GM06990 (cell line): ENCODE data around the gene TOPORS.
"Not testable (repeated sequence)": the region's sequence is repeated elsewhere in the genome, so short reads cannot be mapped to it uniquely, and the experiment has no call there.

Experiments used
- DNase-seq: peaks from one replicate; pipeline ENCODE4 v3.0.0-alpha.2; 2011; ENCODE audit not compliant: insufficient read length; ENCODE audit errors: extremely low read depth
- H3K27me3 ChIP-seq: replicated peaks from 2 replicates; pipeline ENCODE4 v1.6.0; 2011; ENCODE audit warnings: low read length; ENCODE audit not compliant: control insufficient read depth, insufficient read depth
- H3K36me3 ChIP-seq: 2 replicates; pipeline ENCODE4 v1.5.1; 2011; ENCODE audit warnings: low read length; ENCODE audit not compliant: control insufficient read depth, insufficient read depth
- H3K4me3 ChIP-seq: replicated peaks from 2 replicates; pipeline ENCODE4 v1.5.1; 2011; ENCODE audit warnings: low read depth, mild to moderate bottlenecking, control low read depth, low read length
- TF ChIP-seq, protein P1 (sequence below): IDR thresholded peaks from 2 replicates; pipeline ENCODE4 v1.5.1; 2011; ENCODE audit warnings: low read length, control low read depth, mild to moderate bottlenecking, inconsistent platforms; ENCODE audit not compliant: insufficient read depth, poor library complexity, severe bottlenecking

TOPORS gene

DNA sequence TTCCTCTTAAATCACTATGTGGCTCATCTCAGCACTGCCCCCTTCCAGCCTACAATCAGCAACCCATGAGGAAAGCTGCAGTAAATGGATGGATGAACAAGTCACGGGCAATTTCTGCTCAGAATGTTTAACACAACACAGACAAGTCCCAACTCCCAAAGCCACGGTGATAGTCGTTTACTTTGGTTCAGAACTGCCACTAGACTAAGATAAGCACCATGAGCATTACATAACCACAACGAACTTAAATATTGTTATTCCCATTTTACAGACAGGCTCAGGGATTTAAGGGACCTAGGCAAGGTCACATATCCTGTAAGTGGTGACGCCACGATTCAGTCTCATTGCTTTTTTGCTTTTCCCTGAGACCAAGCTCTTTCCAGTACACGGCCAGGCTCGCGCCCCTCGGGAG, 2.2 kb downstream of the TOPORS start:
- Histone ChIP-seq H3K4me3 (peak overlapping the region; percentile 85), H3K27me3 (no peaks in the 10 kb centered on the region), H3K36me3 (no peaks in the 10 kb centered on the region; the same call in 1 of the 2 replicates)
- TF ChIP-seq, protein P1, sequence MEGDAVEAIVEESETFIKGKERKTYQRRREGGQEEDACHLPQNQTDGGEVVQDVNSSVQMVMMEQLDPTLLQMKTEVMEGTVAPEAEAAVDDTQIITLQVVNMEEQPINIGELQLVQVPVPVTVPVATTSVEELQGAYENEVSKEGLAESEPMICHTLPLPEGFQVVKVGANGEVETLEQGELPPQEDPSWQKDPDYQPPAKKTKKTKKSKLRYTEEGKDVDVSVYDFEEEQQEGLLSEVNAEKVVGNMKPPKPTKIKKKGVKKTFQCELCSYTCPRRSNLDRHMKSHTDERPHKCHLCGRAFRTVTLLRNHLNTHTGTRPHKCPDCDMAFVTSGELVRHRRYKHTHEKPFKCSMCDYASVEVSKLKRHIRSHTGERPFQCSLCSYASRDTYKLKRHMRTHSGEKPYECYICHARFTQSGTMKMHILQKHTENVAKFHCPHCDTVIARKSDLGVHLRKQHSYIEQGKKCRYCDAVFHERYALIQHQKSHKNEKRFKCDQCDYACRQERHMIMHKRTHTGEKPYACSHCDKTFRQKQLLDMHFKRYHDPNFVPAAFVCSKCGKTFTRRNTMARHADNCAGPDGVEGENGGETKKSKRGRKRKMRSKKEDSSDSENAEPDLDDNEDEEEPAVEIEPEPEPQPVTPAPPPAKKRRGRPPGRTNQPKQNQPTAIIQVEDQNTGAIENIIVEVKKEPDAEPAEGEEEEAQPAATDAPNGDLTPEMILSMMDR = no peak
- no peak for DNase-seq

DNA sequence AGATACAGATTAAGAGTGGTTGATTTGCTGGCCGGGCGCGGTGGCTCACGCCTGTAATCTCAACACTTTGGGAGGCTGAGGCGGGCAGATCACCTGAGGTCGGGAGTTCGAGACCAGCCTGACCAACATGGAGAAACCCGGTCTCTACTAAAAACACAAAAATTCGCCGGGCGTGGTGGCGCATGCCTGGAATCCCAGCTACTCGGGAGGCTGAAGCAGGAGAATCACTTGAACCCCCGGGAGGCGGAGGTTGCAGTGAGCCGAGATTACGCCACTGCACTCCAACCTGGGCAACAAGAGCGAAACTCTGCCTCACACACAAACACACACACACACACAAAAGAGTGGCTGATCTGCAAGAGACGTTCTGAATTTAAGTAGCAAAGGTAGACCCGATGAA, 4.2 kb downstream of the TOPORS start:
- H3K36me3 ChIP-seq, DNase-seq, H3K4me3 ChIP-seq, H3K27me3 ChIP-seq: not testable (repeated sequence)

DNA sequence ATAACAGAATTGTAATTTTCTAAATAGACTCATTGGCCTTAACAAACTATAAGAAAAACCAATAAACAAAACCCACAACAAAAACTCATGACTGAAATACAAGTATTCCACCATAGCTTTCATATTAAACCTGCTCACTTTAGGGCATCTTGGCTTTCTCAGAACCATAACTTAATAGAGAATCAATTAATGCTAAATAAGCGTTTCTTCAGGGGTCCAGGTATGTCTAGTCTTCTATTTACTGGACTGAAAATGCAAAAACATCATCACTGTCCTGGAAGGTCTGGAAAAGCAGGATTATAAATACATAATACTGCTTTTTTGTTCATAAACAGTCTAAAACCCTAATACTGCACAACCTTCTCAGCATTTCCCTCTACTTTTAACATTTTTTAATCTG, 6.5 kb downstream of the TOPORS start:
- DNase-seq = no peak
- Histone ChIP-seq H3K4me3 (no peak overlapping the region), H3K36me3 (no peaks in the 10 kb centered on the region; the same call in 1 of the 2 replicates), H3K27me3 (no peaks in the 10 kb centered on the region)
- TF ChIP-seq, protein P1 = no peak

DNA sequence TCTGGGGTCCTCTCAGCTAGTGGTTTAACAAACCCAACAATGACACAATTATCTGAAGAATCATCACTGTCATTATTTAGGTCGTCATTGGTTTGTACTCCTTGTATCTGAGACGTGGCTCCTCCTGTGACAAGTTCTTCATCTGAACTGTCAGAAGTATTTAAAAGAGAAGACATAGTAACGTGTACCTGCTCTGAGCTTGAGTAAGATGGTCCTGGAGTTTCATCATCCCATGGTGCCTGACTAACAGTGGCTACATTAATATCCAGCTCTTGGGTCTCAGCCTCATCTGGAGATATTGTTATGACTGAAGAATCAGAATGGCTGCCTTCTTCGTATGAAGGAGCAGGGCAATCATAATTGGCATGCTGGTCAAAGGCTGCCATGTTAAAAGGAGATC, 9.3 kb downstream of the TOPORS start:
- no peaks in the 10 kb centered on the region for H3K27me3 ChIP-seq
- TF ChIP-seq, protein P1 = no peak
- no peak overlapping the region for H3K4me3 ChIP-seq
- DNase-seq = no peak
- no peaks in the 10 kb centered on the region; the same call in none of the 2 replicates for H3K36me3 ChIP-seq

DNA sequence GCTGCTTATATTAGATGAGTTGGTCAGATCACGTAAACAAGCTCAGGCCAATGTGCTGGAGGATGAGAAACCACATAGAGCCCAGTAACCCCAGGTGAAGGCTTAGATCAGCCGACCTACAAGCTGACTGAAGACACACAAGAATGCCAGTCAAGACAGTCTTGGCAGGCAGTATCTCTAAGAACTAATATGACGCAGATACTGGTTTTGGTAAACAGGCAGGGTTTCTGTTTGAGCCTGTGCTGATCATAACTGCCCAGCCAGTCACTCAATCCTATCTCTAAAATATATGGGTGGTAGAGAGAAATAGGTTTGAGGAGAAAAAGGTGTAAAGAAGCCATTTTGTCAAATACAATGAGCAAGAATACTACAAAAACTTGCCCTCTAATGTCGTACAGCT, 18.6 kb downstream of the TOPORS start:
- no peak for DNase-seq
- TF ChIP-seq, protein P1 = no peak
- no peaks in the 10 kb centered on the region for H3K27me3 ChIP-seq
- H3K4me3 ChIP-seq = no peak overlapping the region
- no peaks in the 10 kb centered on the region for H3K36me3 ChIP-seq

DNA sequence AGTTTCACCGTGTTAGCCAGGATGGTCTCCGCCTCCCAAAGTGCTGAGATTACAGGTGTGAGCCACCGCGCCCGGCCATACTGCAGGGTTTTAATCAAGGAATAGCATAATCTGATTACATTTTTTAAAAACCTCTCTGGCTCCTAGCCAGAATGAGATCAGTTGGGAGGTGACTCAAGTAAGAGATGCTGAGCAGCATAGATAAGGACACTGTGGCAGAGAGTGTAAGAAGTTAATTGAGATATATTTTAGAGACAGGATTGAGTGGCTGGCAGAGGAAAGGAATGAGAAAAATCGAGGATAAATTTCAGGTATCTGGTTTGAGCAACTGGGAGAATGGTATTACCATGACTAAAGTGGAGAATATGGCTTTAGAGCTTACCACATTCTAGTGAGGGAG, 19.1 kb downstream of the TOPORS start:
- Histone ChIP-seq H3K4me3 (no peak overlapping the region), H3K36me3 (no peaks in the 10 kb centered on the region), H3K27me3 (no peaks in the 10 kb centered on the region)
- TF ChIP-seq, protein P1 = no peak
- DNase-seq = no peak
